ENCODE data around the gene SNX9.
"Not testable (repeated sequence)": the region's sequence is repeated elsewhere in the genome, so short reads cannot be mapped to it uniquely, and the experiment has no call there.

Gene SNX9

GRCh38 chr6:157823001-157823527, at the start of gene SNX9:
Gene SNX9, plus strand, starts transcription at chr6:157823246. Its CDS starts 189 bp downstream, at chr6:157823435.
- DNase-seq (ENCODE audit: insufficient read length, low spot score) (peak; percentile 38), FAIRE-seq (no peak)

GRCh38 chr6:157773248-157773773, 49.7 kb upstream of the SNX9 start:
- no peak for FAIRE-seq
- no peak for DNase-seq (ENCODE audit: insufficient read length, low spot score)

DNA sequence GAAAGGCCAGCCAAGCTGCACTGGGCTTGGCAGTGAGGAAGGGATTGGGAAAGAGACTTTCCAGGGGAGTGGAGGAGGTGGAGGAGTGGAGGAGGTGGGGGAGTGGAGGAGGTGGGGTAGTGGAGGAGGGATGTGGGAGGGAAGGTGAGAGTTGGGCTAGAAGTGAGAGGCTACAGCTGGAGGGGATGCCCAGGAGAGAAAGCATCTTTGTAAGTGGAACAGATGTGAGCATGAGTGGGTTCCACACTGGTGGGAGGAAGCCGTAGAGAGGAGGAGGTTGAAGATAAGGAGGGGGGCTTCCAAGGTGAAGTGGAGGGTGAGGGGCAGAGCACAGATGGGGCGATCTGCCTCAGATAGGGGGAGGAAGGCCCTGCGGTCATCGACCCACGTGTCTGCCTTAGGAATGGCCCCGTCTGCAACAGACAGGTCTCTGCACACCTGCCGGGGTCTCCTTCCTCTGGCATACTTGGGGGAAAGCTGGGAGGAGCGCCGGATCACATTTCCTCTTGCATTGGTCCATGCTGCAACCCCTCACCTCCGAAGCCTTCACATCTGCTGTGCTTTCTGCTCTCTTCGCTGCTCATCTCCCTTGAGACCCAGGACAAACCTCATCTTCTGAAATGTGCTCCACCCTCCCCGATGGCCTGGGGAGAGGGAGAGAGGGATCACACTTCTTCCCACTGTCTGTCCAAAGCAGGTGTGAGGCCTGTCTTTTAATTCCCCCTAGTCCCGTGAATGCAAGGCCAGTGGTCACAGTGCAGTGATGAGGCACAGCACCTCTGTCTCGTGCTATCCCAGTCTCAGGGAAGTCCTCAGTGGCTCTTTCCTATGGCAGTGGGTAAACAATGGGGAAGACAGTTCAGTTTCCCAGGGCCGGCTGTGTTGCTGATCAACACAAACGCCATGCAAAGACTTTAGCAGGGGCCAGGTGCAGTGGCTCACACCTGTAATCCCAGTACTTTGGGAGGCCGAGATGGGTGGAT, 48.6 kb upstream of the SNX9 start:
- FAIRE-seq = peak; percentile 99
- DNase-seq (ENCODE audit: insufficient read length, low spot score) = peak; percentile 68

DNA sequence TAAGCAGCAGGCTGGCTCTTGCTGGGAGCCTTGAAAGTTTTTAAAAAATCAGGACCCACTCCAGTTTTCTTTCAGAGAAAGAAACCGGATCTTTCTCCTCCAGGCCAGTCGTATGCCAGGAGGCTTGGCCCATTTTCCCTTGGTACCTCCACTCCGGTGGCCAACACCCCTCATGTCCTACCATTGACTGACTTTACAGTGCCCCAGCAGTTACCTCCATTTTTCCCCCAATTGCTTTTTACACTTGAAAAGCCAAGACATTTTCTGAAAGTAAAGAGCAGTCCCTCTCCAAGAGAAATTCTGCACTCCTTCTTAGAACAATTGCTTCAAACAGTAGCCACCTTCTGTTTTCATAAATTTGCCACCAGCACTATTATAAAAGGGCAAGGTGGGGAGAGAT, 47.7 kb upstream of the SNX9 start:
- no peak for DNase-seq (ENCODE audit: insufficient read length, low spot score)
- no peak for FAIRE-seq

GRCh38 chr6:157777344-157777743, 45.7 kb upstream of the SNX9 start:
- DNase-seq (ENCODE audit: insufficient read length, low spot score) = no peak
- no peak for FAIRE-seq

DNA sequence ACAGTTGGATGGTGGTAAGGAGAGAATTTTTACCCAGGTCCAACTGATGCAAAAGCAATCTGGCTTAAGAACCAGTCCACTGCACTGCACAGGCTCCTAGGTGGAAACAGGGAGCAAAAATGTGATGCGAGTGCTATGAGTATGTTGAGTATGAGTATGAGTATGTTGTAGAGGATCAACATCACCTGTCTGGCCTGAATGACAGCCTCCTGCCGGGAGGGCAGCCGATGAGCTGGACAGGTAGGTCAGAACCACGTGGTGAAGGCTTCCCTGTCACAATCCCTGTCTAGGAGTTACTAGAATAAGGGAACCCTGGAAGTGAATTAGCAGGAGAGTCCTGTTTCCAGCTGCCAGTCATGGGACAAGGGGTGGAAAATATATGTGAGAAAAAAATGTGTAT, 44.3 kb upstream of the SNX9 start:
- no peak for DNase-seq (ENCODE audit: insufficient read length, low spot score)

DNA sequence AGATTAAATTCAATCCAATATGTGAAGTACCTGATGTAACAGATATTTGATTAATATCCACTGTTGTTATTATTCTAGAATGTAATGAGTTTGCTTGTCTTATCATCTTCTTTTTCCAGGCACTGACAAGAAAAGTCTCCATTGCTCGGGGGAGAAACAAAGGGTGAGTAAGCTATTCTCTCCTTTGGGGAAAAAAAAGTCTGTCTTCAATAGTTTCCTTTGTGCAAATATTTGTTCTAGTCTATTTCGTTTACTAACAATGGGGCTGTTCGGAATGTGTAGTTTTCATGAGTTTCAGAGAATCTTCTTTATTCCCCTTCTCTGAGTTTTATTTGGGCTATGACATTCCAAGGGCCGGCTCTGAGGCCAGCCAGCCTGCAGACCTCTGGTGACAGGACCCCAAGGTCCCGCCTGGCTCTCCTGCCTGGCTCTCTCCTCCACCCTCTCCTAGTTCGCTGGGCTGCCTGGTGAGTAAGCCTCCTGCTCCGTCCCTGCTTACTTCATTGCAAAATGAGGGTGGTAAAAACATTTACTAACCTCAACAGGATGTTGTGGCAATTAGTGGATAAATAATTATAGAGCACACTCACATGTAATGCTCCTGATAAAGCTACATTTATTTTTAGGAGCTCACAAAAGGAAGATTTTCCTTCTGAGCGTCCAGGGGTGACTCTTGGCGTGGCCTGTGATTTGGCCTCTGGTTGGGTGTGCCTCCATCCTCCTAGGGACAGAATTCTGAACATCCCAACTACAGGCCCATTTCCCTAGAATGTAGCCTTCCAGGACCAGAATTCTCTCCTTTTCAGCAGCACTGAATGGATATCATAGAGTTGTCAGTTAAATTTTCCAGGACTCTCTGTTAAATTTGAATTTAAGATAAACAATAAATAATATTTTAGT, 43.1 kb upstream of the SNX9 start:
- no peak for FAIRE-seq
- no peak for DNase-seq (ENCODE audit: insufficient read length, low spot score)

More for the DNA sequence above, 44.3 kb upstream of the SNX9 start:
- no peak for FAIRE-seq

DNA sequence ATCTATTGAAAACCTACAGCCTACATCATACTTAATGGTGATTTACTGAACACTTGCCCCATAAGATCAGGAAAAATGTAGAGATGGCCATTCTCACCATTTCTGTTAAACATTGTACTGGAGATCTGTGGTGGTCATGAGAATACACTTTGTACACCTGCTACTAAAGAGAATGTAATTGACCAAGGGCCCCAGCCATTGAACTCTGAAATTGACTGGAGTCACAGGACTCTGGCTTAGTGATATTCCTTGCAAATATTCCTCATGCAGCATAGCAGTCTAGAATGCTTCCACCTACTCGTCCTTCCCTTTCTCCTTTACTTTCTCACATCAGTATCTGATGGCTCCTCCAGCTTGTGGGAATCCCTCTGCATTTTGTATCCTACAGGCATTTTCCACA, 37.4 kb upstream of the SNX9 start:
- DNase-seq (ENCODE audit: insufficient read length, low spot score) (no peak), FAIRE-seq (no peak)

- DNase-seq (ENCODE audit: insufficient read length, low spot score) (no peak), FAIRE-seq (no peak)
Measured at GRCh38 chr6:157786221-157786620, 36.8 kb upstream of the SNX9 start.

- DNase-seq (ENCODE audit: insufficient read length, low spot score) (no peak), FAIRE-seq (no peak)
Measured at GRCh38 chr6:157787080-157787479, 36.0 kb upstream of the SNX9 start.

- DNase-seq (ENCODE audit: insufficient read length, low spot score) = no peak
- no peak for FAIRE-seq
Measured at GRCh38 chr6:157788180-157788579, 34.9 kb upstream of the SNX9 start.

- no peak for FAIRE-seq
Measured at GRCh38 chr6:157789297-157789696, 33.7 kb upstream of the SNX9 start.

GRCh38 chr6:157789861-157790260, 33.2 kb upstream of the SNX9 start:
- FAIRE-seq (no peak), DNase-seq (ENCODE audit: insufficient read length, low spot score) (no peak)

More at GRCh38 chr6:157789297-157789696, 33.7 kb upstream of the SNX9 start:
- DNase-seq (ENCODE audit: insufficient read length, low spot score) = no peak

DNA sequence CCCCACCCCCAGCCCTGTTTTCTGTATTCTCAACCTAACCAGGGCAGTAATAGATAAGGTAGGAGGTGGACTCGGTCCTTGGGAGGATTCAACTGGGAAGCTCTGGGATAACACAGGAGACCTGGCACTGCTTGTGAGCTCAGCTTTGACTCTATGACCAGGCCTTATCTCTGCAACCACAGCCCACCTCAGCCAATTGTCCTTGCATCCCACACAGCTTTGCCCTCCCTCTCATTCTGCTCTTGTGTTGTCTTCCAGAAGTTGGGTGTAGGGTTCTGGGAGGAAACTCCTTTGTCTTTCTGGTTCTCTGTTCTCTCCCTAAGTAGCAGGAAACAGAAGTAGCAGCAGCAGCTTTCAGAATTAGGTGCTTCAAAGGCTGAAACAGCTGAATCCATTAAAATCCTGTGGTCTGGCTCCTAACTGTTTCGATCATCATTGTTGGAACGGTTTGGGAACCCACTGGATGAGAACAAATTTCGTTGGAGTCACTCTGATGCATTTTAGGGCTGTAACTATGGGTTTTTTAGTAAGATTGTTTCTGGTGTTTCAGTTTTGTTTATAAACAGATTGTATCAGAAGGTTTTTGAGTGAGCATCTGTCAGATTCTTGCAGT, 32.4 kb upstream of the SNX9 start:
- DNase-seq (ENCODE audit: insufficient read length, low spot score) (no peak), FAIRE-seq (no peak)

GRCh38 chr6:157791450-157791849, 31.6 kb upstream of the SNX9 start:
- no peak for FAIRE-seq
- DNase-seq (ENCODE audit: insufficient read length, low spot score) = no peak

DNA sequence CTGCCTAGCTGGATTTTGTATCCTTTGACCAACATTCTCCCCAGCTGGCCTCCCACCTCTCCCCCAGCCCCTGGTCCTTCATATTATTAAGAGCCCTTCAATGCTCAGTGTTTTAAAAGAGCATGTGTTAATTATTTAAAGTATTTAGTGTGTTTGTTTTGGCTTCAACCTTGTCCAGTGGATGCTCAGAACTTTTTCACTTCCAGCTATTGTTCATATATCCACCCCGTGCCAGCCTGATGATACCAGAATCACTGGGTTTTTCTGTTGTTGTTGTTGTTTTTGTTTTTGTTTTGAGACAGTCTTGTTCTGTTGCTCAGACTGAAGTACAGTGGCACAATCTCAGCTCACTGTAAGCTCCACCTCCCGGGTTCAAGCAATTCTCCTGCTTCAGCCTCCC, 30.4 kb upstream of the SNX9 start:
- FAIRE-seq = no peak
- no peak for DNase-seq (ENCODE audit: insufficient read length, low spot score)

DNA sequence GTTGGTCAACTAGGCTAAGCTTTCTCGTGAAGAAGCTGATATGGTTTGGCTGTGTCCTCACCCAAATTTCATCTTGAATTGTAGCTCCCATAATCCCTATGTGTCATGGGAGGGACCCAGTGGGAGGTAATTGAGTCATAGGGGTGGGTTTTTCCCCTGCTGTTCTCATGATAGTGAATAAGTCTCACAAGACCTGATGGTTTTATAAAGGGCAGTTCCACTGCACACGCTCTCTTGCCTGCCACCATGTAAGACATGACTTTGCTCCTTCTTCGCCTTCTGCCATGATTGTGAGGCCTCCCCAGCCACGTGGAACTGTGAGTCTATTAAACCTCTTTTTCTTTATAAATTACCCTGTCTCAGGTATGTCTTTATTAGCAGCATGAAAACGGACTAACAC, 29.0 kb upstream of the SNX9 start:
- not testable (repeated sequence) for DNase-seq (ENCODE audit: insufficient read length, low spot score); FAIRE-seq

DNA sequence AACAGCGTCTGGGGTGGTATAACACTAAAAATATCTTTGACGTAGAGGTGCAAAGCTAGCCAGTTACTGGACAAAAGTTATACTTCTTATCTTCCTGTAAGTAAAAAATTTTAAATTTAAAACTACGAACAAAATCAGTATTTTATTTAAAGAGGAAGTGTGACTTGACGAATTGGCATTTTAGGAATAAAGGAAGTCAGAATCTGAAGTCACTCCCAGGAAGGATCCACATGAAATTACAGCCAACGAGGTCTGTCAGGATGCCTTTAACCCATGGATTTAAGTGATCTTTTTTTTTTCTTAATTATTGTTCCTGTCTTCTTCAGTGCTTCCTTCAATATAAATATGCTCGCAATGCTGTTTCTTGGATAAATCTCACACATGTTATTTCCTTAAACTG, 27.2 kb upstream of the SNX9 start:
- FAIRE-seq (no peak), DNase-seq (ENCODE audit: insufficient read length, low spot score) (no peak)

GRCh38 chr6:157798851-157799250, 24.2 kb upstream of the SNX9 start:
- FAIRE-seq = no peak

DNA sequence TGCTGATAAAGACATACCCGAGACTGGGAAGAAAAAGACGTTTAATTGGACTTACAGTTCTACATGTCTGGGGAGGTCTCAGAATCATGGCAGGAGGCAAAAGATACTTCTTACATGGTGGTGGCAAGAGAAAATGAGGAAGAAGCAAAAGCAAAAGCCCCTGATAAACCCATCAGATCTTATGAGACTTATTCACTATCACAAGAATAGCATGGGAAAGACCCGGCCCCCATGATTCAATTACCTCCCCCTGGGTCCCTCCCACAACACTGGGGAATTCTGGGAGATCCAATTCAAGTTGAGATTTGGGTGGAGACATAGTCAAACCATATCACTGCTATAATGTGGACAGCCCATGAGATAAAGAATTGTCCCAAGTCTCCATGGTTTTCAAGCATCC, 23.5 kb upstream of the SNX9 start:
- FAIRE-seq; DNase-seq (ENCODE audit: insufficient read length, low spot score): not testable (repeated sequence)

More at GRCh38 chr6:157798851-157799250, 24.2 kb upstream of the SNX9 start:
- DNase-seq (ENCODE audit: insufficient read length, low spot score) = no peak
